PFSK-1 (cell line): ENCODE measurements around the gene IL2.

ENCODE experiments used
- FOXP2 ChIP-seq: optimal IDR thresholded peaks from 2 replicates; pipeline ENCODE3; 2011; ENCODE audit warnings: borderline replicate concordance, control low read depth, inconsistent platforms; ENCODE audit not compliant: insufficient read depth; ENCODE audit errors: extremely low read length, extremely low read depth
- POLR2AphosphoS5 ChIP-seq: IDR thresholded peaks from 2 replicates; pipeline ENCODE4 v1.6.1; 2012; ENCODE audit warnings: low read depth, mild to moderate bottlenecking, control low read depth, low read length, moderate library complexity
- REST ChIP-seq, 2 experiments: IDR thresholded peaks; 2 replicates each; pipeline versions ENCODE4 v1.6.1 to v1.8.0; 2011 to 2012; ENCODE audit warnings: low read depth in 2 of 2, low read length in 2 of 2, control low read depth in 1 of 2, inconsistent platforms in 1 of 2, mild to moderate bottlenecking in 1 of 2, moderate library complexity in 1 of 2; ENCODE audit not compliant: insufficient read depth in 1 of 2
- SIN3A ChIP-seq: IDR thresholded peaks from 2 replicates; pipeline ENCODE4 v1.6.1; 2012; ENCODE audit warnings: mild to moderate bottlenecking, low read length, moderate library complexity, borderline replicate concordance; ENCODE audit not compliant: insufficient read depth
- TAF1 ChIP-seq: IDR thresholded peaks from 2 replicates; pipeline ENCODE4 v1.6.1; 2012; ENCODE audit warnings: low read length, control low read depth, borderline replicate concordance; ENCODE audit not compliant: insufficient read depth

IL2 gene

GRCh38 chr4:122423246-122423645 lies 33.3 kb downstream of the IL2 start:
- no peak for TF ChIP-seq FOXP2
- TF ChIP-seq SIN3A, result no peak
- TF ChIP-seq POLR2AphosphoS5, result no peak
- no peak for TF ChIP-seq REST (IDR thresholded peaks at IDR 0.05; ENCODE audit: insufficient read depth in 1 of 2, low read depth in 2 of 2, low read length in 2 of 2)
- no peak for TF ChIP-seq TAF1

GRCh38 chr4:122412547-122412946 lies 44.0 kb downstream of the IL2 start:
- no peak for TF ChIP-seq REST (IDR thresholded peaks at IDR 0.05; ENCODE audit: insufficient read depth in 1 of 2, low read depth in 2 of 2, low read length in 2 of 2)

- TF ChIP-seq SIN3A (no peak), REST (IDR thresholded peaks at IDR 0.05; ENCODE audit: insufficient read depth in 1 of 2, low read depth in 2 of 2, low read length in 2 of 2) (no peak), FOXP2 (no peak), POLR2AphosphoS5 (no peak), TAF1 (no peak)
Observed at GRCh38 chr4:122403861-122404260, 52.7 kb downstream of the IL2 start.
